Type B pancreatic cell (in vitro differentiated cells): Measurements from ENCODE around the gene PLPP1. TPM values are rescaled to one million over a fixed set of nuclear protein-coding genes. Genes with fewer than 3 reads are reported as not detected.

Experiments
- DNase-seq: peaks from one replicate; pipeline ENCODE4 v3.0.0; 2021; ENCODE audit warnings: mixed read lengths; ENCODE audit not compliant: unreplicated experiment; ENCODE audit errors: extremely low spot score
- H3K27ac Mint-ChIP-seq: 2 replicates; pipeline ENCODE4 v1.8.0; 2021; ENCODE audit warnings: mild to moderate bottlenecking, mixed read lengths
- H3K27me3 Mint-ChIP-seq: 2 replicates; pipeline ENCODE4 v1.8.0; 2021; ENCODE audit warnings: mixed read lengths
- H3K36me3 Mint-ChIP-seq: 2 replicates; pipeline ENCODE4 v1.8.0; 2021; ENCODE audit warnings: mixed read lengths
- H3K4me1 Mint-ChIP-seq: one replicate; pipeline ENCODE4 v1.8.0; 2021; ENCODE audit warnings: mixed read lengths; ENCODE audit not compliant: unreplicated experiment
- H3K4me3 Mint-ChIP-seq: 2 replicates; pipeline ENCODE4 v1.8.0; 2021; ENCODE audit warnings: mild to moderate bottlenecking, mixed read lengths
- H3K9me3 Mint-ChIP-seq: 2 replicates; pipeline ENCODE4 v1.8.0; 2021; ENCODE audit warnings: mixed read lengths
- CTCF ChIP-seq: fragments of 200-600 bp; sonication (generic); conservative IDR thresholded peaks from 2 replicates; pipeline ENCODE4 v1.5.0; 2021; ENCODE audit warnings: antibody characterized with exemption, mild to moderate bottlenecking
- total RNA-seq: library from RNA; stranded (reverse); gene quantifications from 2 replicates; pipeline ENCODE4 v1.2.1, GENCODE V29; 2021; ENCODE audit warnings: low replicate concordance

PLPP1 gene
- total RNA-seq, 1 donor from 2014 or later, result 12.8 TPM

GRCh38 chr5:55456216-55456895, 78.4 kb downstream of the PLPP1 start:
- no peak for TF ChIP-seq CTCF
- Mint-ChIP-seq H3K36me3 (no peaks in the 10 kb centered on the region), H3K9me3 (no peaks in the 10 kb centered on the region), H3K4me3 (no peak overlapping the region), H3K4me1 (peaks cover 4% of the 10 kb centered on the region), H3K27ac (no peak overlapping the region), H3K27me3 (no peaks in the 10 kb centered on the region)
- DNase-seq, result no peak

- no peak for TF ChIP-seq CTCF
- Mint-ChIP-seq H3K36me3 (peaks cover 2% of the 10 kb centered on the region), H3K4me1 (peaks cover 4% of the 10 kb centered on the region), H3K4me3 (no peak overlapping the region), H3K27ac (no peak overlapping the region), H3K9me3 (no peaks in the 10 kb centered on the region), H3K27me3 (no peaks in the 10 kb centered on the region)
- DNase-seq, result no peak
Observed at GRCh38 chr5:55454282-55454681, 80.5 kb downstream of the PLPP1 start.

- Mint-ChIP-seq H3K27ac (no peak overlapping the region), H3K4me3 (no peak overlapping the region), H3K4me1 (peaks cover 4% of the 10 kb centered on the region), H3K9me3 (no peaks in the 10 kb centered on the region), H3K36me3 (peaks cover 5% of the 10 kb centered on the region), H3K27me3 (no peaks in the 10 kb centered on the region)
- no peak for DNase-seq
- no peak for TF ChIP-seq CTCF
Observed at GRCh38 chr5:55453211-55453610, 81.6 kb downstream of the PLPP1 start.

GRCh38 chr5:55451976-55452375, 82.8 kb downstream of the PLPP1 start:
- DNase-seq, result no peak
- no peak overlapping the region for H3K27ac Mint-ChIP-seq
- no peaks in the 10 kb centered on the region for H3K9me3 Mint-ChIP-seq
- H3K4me1 Mint-ChIP-seq, result peaks cover 9% of the 10 kb centered on the region
- no peak overlapping the region for H3K4me3 Mint-ChIP-seq
- no peaks in the 10 kb centered on the region for H3K27me3 Mint-ChIP-seq
- no peak for TF ChIP-seq CTCF
- peaks cover 5% of the 10 kb centered on the region for H3K36me3 Mint-ChIP-seq

GRCh38 chr5:55450050-55450765, 84.6 kb downstream of the PLPP1 start:
- TF ChIP-seq CTCF, result no peak
- Mint-ChIP-seq H3K9me3 (no peaks in the 10 kb centered on the region), H3K36me3 (peaks cover 5% of the 10 kb centered on the region), H3K27me3 (no peaks in the 10 kb centered on the region), H3K4me3 (no peak overlapping the region), H3K27ac (no peak overlapping the region), H3K4me1 (peaks cover 15% of the 10 kb centered on the region)
- no peak for DNase-seq
